Cardiac muscle cell (in vitro differentiated cells and primary cell): ENCODE results near the gene RAPGEF1. TPM values are rescaled to one million over a fixed set of nuclear protein-coding genes. Genes with fewer than 3 reads are reported as not detected.
A peak's percentile ranks its signal among the peaks of the same experiment; 100 is the strongest.

Source experiments
- DNase-seq, 2 donors: peaks; one replicate each; pipeline versions ENCODE4 v3.0.0 to v3.0.0-alpha.2; 2010 to 2017; ENCODE audit warnings: low read depth in 1 of 2, low spot score in 1 of 2
- H3K27ac ChIP-seq: fragments of 200-600 bp; sonication (generic); 2 replicates; pipeline ENCODE4 v1.5.1; 2016
- H3K27me3 ChIP-seq: fragments of 200-600 bp; sonication (generic); 2 replicates; pipeline ENCODE4 v1.6.0; 2016; ENCODE audit warnings: control low read depth
- H3K36me3 ChIP-seq: fragments of 200-600 bp; sonication (generic); 2 replicates; pipeline ENCODE4 v1.5.1; 2016; ENCODE audit warnings: control low read depth
- H3K4me1 ChIP-seq: fragments of 200-600 bp; sonication (generic); 2 replicates; pipeline ENCODE4 v1.8.1; 2017; ENCODE audit warnings: low read depth, mild to moderate bottlenecking, mixed run types
- H3K4me3 ChIP-seq: fragments of 200-600 bp; sonication (generic); 2 replicates; pipeline ENCODE4 v1.5.1; 2016; ENCODE audit warnings: mild to moderate bottlenecking
- H3K9me3 ChIP-seq: fragments of 200-600 bp; sonication (generic); 2 replicates; pipeline ENCODE4 v1.5.1; 2017; ENCODE audit warnings: low read depth, mild to moderate bottlenecking, control low read depth
- CTCF ChIP-seq: IDR thresholded peaks from 2 replicates; pipeline ENCODE4 v1.5.1; 2012; ENCODE audit warnings: low read depth, mild to moderate bottlenecking, low read length
- polyA plus RNA-seq: library from polyadenylated mRNA; unstranded; fragments of >200 nt; fragmentation: Nextera tagmentation; extraction: Ambion mirVana; gene quantifications from 2 replicates; pipeline ENCODE4 v1.2.1, GENCODE V29; 2016
- total RNA-seq: library from RNA; depleted of rRNA; stranded (reverse); fragments of >200 nt; gene quantifications from 2 replicates; pipeline ENCODE4 v1.2.3, GENCODE V29; 2016

Gene RAPGEF1
- total and polyA plus RNA-seq, 2 experiments from 2014 or later: 42.1 to 51.1 TPM

GRCh38 chr9:131611586-131612315 lies 128.1 kb downstream of the RAPGEF1 start:
- no peak for TF ChIP-seq CTCF
- Histone ChIP-seq H3K4me3 (no peak overlapping the region), H3K9me3 (no peaks in the 10 kb centered on the region), H3K27me3 (no peaks in the 10 kb centered on the region), H3K36me3 (no peaks in the 10 kb centered on the region), H3K4me1 (peaks cover 29% of the 10 kb centered on the region), H3K27ac (no peak overlapping the region)
- no peak for DNase-seq

- H3K27ac ChIP-seq: peak overlapping the region; percentile 98
Measured at GRCh38 chr9:131610231-131610761, 129.6 kb downstream of the RAPGEF1 start.

GRCh38 chr9:131609099-131609830 lies 130.6 kb downstream of the RAPGEF1 start:
- Histone ChIP-seq H3K9me3 (no peaks in the 10 kb centered on the region), H3K27ac (peak overlapping the region; percentile 98), H3K36me3 (no peaks in the 10 kb centered on the region), H3K4me1 (peaks cover 33% of the 10 kb centered on the region), H3K27me3 (no peaks in the 10 kb centered on the region), H3K4me3 (no peak overlapping the region)
- peak in 1 of 2 donors; percentile 69 for DNase-seq
- no peak for TF ChIP-seq CTCF

More at GRCh38 chr9:131610231-131610761, 129.6 kb downstream of the RAPGEF1 start:
- TF ChIP-seq CTCF: no peak
- H3K9me3 ChIP-seq: no peaks in the 10 kb centered on the region
- H3K36me3 ChIP-seq: no peaks in the 10 kb centered on the region
- H3K4me1 ChIP-seq: peaks cover 32% of the 10 kb centered on the region
- H3K27me3 ChIP-seq: no peaks in the 10 kb centered on the region
- no peak overlapping the region for H3K4me3 ChIP-seq
- DNase-seq: peak in 1 of 2 donors; percentile 94

- TF ChIP-seq CTCF: no peak
Measured at GRCh38 chr9:131608493-131609037, 131.3 kb downstream of the RAPGEF1 start.

GRCh38 chr9:131607591-131607990 lies 132.3 kb downstream of the RAPGEF1 start:
- H3K27me3 ChIP-seq: no peaks in the 10 kb centered on the region
- peaks cover 33% of the 10 kb centered on the region for H3K4me1 ChIP-seq
- H3K27ac ChIP-seq: peak overlapping the region; percentile 98
- H3K9me3 ChIP-seq: no peaks in the 10 kb centered on the region
- no peak for TF ChIP-seq CTCF
- H3K4me3 ChIP-seq: no peak overlapping the region
- H3K36me3 ChIP-seq: no peaks in the 10 kb centered on the region
- DNase-seq: no peak

More at GRCh38 chr9:131608493-131609037, 131.3 kb downstream of the RAPGEF1 start:
- peak; percentile 89 to 92 for DNase-seq
- Histone ChIP-seq H3K27ac (peak overlapping the region; percentile 98), H3K36me3 (no peaks in the 10 kb centered on the region), H3K27me3 (no peaks in the 10 kb centered on the region), H3K4me3 (no peak overlapping the region), H3K4me1 (peaks cover 33% of the 10 kb centered on the region), H3K9me3 (no peaks in the 10 kb centered on the region)
